ENCODE results near the gene REXO1. TPM values are rescaled to one million over a fixed set of nuclear protein-coding genes. Genes with fewer than 3 reads are reported as not detected.
A peak's percentile ranks its signal among the peaks of the same experiment; 100 is the strongest.

REXO1 gene
- total and polyA plus RNA-seq, 9 of the 15 experiments (the other 6 are each of a cell fraction or from before 2014, with no cell fraction given): 0.04 to 63.3 (median 15.8) TPM

- no peak for TF ChIP-seq ZBTB49 (CRISPR knock-in tag; IDR thresholded peaks at IDR 0.05; ENCODE audit: borderline replicate concordance)
- peak; percentile 80 for TF ChIP-seq ZNF592 (IDR thresholded peaks at IDR 0.05)
- TF ChIP-seq ZNF133 (CRISPR knock-in tag; IDR thresholded peaks at IDR 0.05): no peak
- TF ChIP-seq TBP (optimal IDR thresholded peaks at IDR 0.05; ENCODE audit: low read depth, low read length): peak; percentile 31
- 0 out of 2 replicates have a peak, but pooled peaks have one; percentile 30 for TF ChIP-seq ARID1B (IDR thresholded peaks at IDR 0.05)
- TF ChIP-seq ZNF140 (CRISPR knock-in tag; IDR thresholded peaks at IDR 0.05): no peak
- TF ChIP-seq TFAP4 (CRISPR knock-in tag; IDR thresholded peaks at IDR 0.05; ENCODE audit: borderline replicate concordance): peak; percentile 91
- no peak for TF ChIP-seq ZNF277 (CRISPR knock-in tag; IDR thresholded peaks at IDR 0.05; ENCODE audit: borderline replicate concordance)
- TF ChIP-seq CTBP1 (IDR thresholded peaks at IDR 0.05; ENCODE audit: borderline replicate concordance): 0 out of 2 replicates have a peak, but pooled peaks have one; percentile 40
- TF ChIP-seq MYC (IDR thresholded peaks at IDR 0.05; ENCODE audit: low read depth, low read length): no peak
- 0 out of 2 replicates have a peak, but pooled peaks have one; percentile 47 for TF ChIP-seq MYC (CRISPR knock-in tag; IDR thresholded peaks at IDR 0.05; ENCODE audit: borderline replicate concordance, low read depth)
- TF ChIP-seq KLF10 (CRISPR knock-in tag; IDR thresholded peaks at IDR 0.05): no peak
- no peak for TF ChIP-seq BCOR (IDR thresholded peaks at IDR 0.05)
- 0 out of 2 replicates have a peak, but pooled peaks have one; percentile 7 for TF ChIP-seq CREB3L1 (IDR thresholded peaks at IDR 0.05; ENCODE audit: borderline replicate concordance, low read depth)
- no peak for TF ChIP-seq CBFA2T3 (IDR thresholded peaks at IDR 0.05)
- TF ChIP-seq ZNF347 (CRISPR knock-in tag; IDR thresholded peaks at IDR 0.05; ENCODE audit: low read depth): no peak
- TF ChIP-seq ZFX (CRISPR knock-in tag; IDR thresholded peaks at IDR 0.05): peak; percentile 62
Observed at GRCh38 chr19:1855040-1855827, 7.0 kb upstream of the REXO1 start (continued).

Measured in K562 (cell line).